Brain pericyte (primary cell): ENCODE results near the gene LSS.

Experiments
- DNase-seq: peaks from one replicate; pipeline ENCODE4 v3.0.0-alpha.2; 2012; ENCODE audit warnings: low read depth, low spot score

The LSS gene

GRCh38 chr21:46228345-46229051 lies at the start of gene LSS:
Gene LSS, minus strand, starts transcription at chr21:46228774. Its CDS starts 29 bp downstream, at chr21:46228745.
- DNase-seq, result peak; percentile 95

DNA sequence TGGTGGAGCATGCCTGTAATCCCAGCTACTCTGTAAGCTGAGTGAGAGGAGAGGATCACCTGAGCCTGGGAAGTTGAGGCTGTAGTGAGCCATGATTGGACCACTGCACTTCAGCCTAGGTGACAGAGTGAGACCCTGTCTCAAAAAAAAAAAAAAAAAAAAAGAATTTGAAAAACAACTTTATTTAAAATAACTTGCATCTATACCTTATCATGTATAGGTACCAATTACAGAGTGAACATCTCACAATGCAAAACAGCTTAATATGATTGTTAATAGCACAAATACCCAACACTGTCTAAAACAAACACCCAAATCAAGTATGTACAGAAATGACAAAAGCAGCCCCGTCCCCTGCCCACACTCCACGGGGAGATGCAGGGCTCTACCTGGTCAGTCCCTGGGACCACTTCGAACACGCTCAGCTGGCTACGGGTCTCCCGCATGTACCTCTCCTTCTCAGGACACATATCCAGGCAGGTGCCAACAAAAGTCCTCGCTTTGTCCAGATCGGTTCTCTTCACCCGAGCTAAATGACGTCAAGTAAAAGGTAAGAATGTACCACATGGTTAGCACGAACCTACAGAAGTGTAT lies 46.3 kb upstream of the LSS start:
- DNase-seq, result no peak

GRCh38 chr21:46273341-46273740 lies 44.8 kb upstream of the LSS start:
- no peak for DNase-seq

- DNase-seq, result no peak
Observed at GRCh38 chr21:46269466-46269865, 40.9 kb upstream of the LSS start.

DNA sequence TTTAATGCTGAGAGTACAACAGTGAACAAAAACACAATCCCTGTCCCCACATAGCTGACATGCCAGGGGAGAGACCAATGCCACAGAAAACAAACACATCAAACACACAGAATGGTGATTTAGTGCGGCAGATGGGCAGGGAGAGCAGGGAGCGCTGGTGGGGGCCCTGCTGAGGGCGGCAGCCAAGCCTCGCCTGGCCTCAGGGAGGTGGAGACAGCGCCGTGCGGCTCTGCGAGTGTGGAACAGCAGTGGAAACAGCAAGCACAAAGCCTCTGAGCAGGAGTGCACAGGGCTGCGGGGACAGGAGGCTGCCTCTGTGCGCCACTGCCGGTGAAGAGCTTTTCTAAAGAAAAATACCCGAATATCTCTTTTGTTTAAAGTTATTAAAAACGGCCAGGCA lies 39.8 kb upstream of the LSS start:
- no peak for DNase-seq

GRCh38 chr21:46266946-46267345 lies 38.4 kb upstream of the LSS start:
- no peak for DNase-seq

- no peak for DNase-seq
Observed at GRCh38 chr21:46265736-46266525, 37.4 kb upstream of the LSS start.

DNA sequence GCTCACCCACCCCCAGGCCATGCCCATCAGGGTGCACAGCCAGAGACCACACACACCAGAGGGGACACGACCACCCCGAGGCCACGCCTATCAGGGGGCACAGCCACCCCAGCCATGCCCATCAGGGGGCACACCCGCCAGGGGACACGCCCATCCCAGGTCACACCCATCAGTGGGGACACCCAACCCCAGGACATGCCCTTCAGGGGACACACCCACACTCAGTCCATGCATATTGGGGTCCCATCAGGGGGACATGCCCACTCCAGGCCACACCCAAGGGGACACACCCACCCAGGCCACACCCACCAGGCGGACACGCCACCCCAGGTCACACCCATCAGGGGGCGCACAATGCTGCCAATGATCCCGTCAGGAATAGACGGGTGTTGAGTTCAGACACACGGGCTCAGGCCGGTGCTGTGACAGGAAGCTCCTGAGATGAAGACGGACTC lies 36.1 kb upstream of the LSS start:
- DNase-seq, result no peak

DNA sequence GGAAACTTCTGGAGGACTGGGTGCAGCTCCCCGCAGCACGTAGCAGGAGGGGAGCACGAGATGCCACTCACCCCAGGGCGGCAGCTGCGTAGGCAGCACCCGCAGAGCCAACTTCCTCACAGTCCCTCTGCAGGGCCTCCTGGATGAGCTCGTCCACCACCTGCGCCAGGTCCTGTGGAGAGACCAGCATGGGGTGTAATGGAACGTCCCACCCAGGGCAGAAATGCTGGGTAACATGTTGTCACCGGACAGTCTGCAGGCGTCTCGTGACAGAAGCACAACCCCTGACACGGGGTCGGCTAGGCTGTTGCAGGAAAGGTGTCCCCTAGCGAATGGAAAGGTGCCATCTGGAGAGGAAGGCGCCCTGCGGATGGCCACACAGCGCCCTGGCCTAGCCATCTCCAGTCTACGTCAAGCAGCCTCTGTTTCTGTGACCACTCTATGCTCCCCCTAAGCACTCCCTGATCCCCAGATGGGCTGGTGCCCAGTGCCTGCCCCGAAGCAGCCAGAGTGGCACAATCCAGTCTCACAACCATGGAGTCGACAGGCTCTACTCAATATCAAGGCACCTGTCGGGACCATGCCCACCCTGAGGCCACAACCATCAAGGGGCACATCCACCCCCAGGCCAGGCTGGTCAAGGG lies 35.6 kb upstream of the LSS start:
- DNase-seq, result no peak

GRCh38 chr21:46256501-46256994 lies 28.0 kb upstream of the LSS start:
- DNase-seq, result no peak

DNA sequence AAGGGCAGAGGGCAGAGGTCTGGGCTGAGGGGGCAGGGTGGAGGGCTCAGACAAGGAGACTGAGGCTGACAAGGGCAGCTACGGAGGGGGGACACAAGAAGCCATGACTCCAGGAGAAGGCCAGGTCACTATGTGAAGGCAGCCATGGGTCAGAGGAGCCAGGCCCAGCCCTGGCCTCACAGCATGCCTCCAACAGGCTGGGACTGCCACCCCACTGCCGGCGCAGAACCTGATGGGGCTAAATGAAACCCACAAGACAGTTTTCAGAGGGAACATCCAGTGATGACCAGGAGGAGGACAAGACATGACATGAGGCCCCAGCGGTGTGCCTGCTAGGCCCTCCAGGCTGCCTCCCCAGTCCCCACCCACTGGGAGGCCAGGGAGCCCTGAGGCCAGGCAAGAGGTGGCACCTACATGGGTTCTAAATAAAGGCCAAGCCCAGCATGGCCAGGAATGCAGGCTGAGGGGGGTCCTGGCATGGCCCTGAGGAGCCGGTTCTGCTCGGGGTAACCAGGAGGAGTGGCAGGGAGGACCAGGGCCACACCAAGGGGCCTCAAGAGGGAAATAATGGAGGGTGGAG lies 27.3 kb upstream of the LSS start:
- DNase-seq, result no peak

GRCh38 chr21:46255166-46255565 lies 26.6 kb upstream of the LSS start:
- DNase-seq, result no peak

DNA sequence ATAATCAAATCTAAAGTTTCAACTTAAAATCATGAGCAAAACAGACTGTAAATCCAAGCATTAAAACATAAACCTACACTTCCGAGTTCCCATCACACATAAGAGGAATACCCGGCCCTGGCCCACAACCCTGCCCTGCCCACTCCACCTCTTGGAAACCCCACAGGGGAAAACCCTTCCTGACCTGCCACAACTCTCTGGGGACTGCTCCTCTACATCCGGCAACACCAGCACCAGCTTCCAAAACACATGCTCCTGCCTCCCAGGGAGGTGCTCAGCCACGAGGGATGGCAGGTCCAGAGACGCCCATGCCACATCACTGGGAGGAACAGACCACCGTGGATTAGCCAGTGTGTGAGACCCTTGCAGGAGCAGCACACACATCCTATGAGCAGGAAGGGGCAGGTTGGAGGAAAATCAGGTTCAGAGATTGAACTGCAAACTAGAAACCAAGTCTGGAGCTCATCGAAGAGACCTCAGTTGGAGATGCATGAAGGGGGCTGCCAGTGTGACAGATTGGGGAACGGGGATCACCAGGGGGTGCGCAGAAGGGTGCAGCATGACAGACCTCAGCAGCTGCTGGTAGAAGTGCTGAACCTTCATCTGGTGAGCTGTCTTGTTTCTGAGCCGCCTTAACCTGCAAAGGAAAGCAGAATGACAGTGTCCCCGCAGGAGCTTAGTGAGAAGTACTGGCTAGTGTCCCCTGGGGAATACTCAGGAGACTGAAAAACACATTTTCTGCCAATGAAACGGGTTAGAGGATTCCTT lies 25.8 kb upstream of the LSS start:
- no peak for DNase-seq

GRCh38 chr21:46253610-46254124 lies 25.1 kb upstream of the LSS start:
- no peak for DNase-seq

GRCh38 chr21:46252840-46253239 lies 24.3 kb upstream of the LSS start:
- DNase-seq, result no peak

DNA sequence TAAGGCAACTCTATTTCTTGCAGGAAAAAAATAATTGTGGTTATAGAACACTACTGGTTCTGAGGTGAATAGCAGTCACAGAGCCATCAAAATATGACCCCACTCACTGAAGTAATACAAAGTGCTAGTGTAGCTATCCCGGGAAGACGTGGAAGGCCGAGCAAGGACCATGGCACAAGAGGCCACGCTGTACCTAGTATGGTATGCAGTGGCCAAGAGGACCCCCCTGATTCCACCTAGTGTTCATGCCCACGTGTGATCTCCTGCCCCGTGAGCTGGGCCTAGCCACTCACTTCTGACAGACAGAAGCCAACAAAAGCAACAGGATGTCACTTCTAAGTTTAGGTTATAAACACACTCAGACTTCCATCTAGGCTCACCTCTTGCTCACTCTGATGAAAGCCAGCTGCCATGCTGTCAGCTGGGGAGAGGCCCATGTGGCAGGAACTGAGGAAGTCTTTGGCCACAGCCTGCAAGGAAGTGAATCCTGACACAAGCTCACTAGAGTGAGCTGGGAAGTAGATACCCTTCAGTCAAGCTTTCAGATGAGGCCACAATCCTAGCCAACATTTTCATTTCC lies 21.7 kb upstream of the LSS start:
- no peak for DNase-seq

DNA sequence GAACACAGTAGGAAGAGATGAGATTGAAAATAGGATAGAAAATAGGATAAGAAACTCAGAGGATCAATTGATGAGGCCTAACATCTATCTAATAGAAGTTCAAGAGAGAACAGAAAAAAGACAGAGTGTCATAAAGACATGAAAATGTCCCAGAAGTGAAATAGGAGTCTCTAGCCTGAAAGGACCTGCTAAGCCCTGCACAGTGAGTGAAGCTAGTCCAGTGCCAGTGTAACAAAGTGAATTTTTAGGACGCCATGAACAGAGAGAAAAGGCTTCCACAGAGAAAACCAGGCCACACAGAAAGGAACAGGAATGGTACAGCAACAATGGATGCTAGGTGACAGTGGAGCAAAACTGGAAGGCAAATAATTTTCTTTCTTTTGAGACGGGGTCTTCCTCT lies 20.3 kb upstream of the LSS start:
- DNase-seq, result no peak

- DNase-seq, result no peak
Observed at GRCh38 chr21:46248422-46248782, 19.8 kb upstream of the LSS start.

DNA sequence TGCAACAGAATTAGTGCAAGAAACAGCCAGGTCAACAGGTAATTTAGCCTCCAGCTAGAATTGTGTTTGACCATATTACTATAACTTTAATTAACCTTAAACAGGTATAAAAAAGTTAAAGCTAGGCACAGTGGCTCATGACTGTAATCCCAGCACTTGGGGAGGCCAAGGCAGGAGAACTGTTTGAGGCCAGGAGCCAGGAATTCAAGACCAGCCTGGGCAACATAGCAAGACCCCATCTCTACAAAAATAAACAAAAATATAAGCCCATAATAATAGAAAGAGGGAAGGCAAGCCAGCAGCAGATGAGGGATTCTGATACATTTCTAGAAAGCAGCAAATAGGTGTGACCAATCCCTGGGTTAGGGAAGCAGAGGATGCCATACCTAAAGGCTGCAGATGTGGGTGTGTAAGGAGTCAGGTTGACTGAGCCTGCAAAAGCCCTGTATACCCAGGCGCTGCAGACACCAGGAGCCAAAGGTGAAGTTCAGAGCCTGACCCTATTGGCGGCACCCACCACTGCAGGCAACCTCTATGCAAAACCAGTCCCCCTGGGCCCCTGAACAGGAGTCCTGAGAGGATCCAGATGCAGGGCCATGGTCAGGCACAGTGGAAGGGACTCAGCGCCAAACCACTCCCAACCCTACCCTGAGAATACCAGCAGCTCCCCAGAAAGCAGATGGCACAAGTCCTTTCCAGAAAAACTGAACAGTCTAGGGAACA lies 19.3 kb upstream of the LSS start:
- DNase-seq, result no peak

GRCh38 chr21:46246345-46246744 lies 17.8 kb upstream of the LSS start:
- DNase-seq, result no peak
